NCI-H1436 treated with DMSO at 0.1 percent for 48 hours (cell line): Measurements from ENCODE around the gene IGFLR1.
"Not testable (repeated sequence)": the region's sequence is repeated elsewhere in the genome, so short reads cannot be mapped to it uniquely, and the experiment has no call there.

Experiments
- DNase-seq: peaks from one replicate; lab custom pipeline; 2025; lab: John Stamatoyannopoulos, UW

The IGFLR1 gene

DNA sequence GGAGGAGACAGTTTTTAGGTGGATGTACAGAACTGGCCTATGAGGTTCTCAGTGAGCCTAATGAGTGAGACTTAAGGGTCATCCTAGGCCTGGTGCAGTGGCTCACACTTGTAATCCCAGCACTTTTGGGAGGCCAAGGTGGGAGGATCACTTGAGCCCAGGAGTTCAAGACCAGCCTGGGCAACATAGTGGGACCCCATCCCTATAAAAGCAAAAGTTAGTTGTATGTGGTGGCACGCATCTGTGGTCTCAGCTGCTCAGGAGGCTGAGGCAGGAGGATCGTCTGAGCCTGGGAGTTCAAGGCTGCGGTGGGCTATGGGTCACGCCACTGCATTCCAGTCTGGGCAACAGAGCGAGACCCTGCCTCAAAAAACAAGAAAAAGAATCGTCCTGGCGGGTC lies 18.1 kb downstream of the IGFLR1 start:
- DNase-seq: not testable (repeated sequence)

DNA sequence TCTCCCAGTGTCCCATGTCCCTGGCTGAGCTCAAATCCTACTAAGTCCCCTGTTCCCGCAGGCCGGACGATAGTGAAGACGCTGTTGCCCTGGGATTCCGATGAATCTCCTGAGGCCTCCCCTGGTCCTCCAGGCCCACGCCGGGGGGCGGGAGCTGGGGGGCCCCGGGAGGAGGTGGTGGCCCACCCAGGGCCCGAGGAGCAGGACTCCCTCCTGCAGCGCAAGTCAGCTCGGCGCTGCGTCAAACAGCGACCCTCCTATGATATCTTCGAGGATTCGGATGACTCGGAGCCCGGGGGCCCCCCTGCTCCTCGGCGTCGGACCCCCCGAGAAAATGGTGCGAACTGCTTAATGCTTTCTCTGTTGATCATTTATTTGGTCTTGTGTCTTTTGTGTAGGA lies 18.6 kb downstream of the IGFLR1 start:
- DNase-seq: no peak

DNA sequence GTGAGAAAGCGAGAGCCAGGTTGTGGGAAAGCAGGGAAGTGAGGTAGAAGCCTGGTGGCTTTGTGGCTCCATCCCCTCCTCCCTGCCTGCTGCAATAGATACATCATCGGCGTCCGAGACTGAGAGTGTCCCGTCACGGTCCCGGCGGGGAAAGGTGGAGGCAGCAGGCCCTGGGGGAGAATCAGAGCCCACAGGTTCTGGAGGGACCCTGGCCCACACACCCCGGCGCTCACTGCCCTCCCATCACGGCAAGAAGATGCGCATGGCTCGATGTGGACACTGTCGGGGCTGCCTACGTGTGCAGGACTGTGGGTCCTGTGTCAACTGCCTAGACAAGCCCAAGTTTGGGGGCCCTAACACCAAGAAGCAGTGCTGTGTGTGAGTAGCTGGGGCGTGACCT lies 19.4 kb downstream of the IGFLR1 start:
- DNase-seq: no peak

DNA sequence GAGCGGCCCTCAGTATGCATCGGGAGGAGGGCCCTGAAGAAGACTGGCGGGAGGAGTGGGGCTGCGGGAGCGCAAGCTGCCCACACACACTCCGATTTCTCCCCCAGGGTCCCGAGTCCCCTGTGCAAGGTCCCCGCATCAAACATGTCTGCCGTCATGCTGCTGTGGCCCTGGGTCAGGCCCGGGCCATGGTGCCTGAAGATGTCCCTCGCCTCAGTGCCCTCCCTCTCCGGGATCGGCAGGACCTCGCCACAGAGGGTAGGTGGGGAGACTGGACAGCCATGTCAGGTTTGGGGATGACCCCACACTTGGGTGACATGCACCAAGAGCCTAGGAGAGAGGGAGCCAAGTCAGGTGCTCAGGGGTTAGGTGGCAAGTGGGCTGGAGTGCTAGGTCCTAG lies 19.8 kb downstream of the IGFLR1 start:
- DNase-seq: no peak

DNA sequence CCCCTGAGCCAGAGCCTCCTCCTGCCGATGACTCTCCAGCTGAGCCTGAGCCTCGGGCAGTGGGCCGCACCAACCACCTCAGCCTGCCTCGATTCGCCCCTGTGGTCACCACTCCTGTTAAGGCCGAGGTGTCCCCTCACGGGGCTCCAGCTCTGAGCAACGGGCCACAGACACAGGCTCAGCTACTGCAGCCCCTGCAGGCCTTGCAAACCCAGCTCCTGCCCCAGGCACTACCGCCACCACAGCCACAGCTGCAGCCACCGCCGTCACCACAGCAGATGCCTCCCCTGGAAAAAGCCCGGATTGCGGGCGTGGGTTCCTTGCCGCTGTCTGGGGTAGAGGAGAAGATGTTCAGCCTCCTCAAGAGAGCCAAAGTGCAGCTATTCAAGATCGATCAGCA lies 20.9 kb downstream of the IGFLR1 start:
- DNase-seq: no peak

DNA sequence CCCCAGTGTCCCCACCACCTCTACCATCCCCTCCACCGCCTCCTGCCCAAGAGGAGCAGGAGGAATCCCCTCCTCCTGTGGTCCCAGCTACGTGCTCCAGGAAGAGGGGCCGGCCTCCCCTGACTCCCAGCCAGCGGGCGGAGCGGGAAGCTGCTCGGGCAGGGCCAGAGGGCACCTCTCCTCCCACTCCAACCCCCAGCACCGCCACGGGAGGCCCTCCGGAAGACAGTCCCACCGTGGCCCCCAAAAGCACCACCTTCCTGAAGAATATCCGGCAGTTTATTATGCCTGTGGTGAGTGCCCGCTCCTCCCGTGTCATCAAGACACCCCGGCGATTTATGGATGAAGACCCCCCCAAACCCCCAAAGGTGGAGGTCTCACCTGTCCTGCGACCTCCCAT lies 21.6 kb downstream of the IGFLR1 start:
- no peak for DNase-seq

DNA sequence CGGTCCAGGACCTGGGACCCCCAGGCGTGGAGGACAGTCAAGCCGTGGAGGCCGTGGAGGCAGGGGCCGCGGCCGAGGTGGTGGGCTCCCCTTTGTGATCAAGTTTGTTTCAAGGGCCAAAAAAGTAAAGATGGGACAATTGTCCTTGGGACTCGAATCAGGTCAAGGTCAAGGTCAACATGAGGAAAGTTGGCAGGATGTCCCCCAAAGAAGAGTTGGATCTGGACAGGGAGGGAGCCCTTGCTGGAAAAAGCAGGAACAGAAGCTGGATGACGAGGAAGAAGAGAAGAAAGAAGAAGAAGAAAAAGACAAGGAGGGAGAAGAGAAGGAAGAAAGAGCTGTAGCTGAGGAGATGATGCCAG lies 22.1 kb downstream of the IGFLR1 start:
- DNase-seq: no peak

DNA sequence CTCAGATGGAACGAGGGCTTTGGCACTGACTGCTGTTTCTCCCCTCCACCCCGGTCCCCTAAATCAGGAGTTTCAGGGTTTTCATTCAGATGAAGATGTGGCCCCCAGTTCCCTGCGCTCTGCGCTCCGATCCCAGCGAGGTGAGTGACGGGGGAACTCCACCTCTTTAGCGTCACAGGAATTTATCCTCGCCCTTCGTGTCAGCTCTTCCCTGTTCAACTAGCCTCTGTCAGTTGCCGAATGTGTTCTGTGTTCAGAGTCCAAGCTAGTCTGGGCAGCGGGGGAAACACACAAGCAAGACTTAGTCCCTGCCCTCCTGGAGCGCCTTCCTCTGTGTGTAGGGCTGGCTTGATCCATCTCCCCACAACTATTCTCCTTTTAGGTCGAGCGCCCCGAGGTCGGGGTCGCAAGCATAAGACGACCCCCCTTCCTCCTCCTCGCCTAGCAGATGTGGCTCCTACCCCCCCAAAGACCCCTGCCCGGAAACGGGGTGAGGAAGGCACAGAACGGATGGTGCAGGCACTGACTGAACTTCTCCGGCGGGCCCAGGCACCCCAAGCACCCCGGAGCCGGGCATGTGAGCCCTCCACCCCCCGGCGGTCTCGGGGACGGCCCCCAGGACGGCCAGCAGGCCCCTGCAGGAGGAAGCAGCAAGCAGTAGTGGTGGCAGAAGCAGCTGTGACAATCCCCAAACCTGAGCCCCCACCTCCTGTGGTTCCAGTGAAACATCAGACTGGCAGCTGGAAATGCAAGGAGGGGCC lies 22.7 kb downstream of the IGFLR1 start:
- no peak for DNase-seq

DNA sequence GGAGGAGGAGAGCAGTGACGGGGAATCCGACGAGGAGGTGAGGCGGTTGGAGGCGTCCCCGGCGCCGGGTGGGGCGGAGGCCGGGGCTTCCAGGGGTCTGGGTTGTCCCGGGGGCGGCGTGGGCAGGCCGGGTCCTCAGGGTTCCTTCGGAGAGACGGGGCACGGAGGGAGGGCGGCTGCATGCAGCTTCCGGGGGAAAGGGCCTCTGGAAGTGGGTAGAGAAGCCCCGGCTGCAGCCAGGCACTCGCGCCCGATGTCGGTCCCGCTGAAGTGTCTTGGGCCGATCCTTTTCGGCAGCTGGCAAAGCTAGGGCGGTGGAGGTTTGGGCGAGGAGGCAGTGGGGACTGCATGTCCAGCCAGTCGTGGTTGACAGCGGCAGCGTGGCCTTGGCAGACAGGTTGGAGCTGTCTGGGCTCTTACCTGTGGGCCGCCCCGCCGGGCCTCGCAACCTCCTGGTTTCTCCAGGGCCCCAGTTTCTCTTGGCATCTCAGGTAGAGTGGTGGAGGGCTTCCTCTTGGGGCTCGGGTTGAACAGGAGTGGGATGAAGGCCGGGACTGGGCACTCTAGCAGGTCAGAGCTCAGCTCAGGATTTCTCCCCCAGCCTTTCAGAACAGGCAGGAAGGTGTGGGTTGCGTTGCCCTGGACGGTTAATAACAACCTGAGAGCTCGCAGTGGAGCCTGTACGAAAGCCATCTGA lies 23.8 kb downstream of the IGFLR1 start:
- DNase-seq: no peak

DNA sequence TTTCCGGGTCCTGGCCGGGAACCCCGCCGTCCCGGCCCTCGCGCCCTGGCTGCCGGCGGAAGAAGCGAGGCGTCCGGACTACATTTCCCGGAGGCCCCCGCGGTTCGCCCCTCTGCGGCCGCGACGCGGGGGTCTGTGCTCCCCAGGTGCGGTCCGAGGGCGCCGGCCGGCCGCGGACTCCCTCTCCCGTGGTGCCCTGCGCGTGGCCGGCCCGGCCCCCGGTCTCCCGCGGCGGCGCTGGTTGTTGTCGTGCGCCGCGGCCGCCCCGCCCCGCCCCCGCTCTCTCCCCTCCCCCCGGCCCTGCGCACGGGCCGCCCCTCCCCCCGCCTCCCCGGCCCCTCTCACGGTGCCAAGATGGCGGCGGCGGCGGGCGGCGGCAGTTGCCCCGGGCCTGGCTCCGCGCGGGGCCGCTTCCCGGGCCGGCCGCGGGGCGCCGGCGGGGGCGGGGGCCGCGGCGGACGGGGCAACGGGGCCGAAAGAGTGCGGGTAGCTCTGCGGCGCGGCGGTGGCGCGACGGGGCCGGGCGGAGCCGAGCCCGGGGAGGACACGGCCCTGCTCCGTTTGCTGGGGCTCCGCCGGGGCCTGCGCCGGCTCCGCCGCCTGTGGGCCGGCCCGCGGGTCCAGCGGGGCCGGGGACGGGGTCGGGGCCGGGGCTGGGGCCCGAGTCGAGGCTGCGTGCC lies 24.4 kb downstream of the IGFLR1 start, which contains the start of gene KMT2B:
KMT2B (plus strand) TSS at position 339 of the 680 bp plus-strand sequence; CDS start at position 355, 16 bp downstream.
- DNase-seq: no peak

DNA sequence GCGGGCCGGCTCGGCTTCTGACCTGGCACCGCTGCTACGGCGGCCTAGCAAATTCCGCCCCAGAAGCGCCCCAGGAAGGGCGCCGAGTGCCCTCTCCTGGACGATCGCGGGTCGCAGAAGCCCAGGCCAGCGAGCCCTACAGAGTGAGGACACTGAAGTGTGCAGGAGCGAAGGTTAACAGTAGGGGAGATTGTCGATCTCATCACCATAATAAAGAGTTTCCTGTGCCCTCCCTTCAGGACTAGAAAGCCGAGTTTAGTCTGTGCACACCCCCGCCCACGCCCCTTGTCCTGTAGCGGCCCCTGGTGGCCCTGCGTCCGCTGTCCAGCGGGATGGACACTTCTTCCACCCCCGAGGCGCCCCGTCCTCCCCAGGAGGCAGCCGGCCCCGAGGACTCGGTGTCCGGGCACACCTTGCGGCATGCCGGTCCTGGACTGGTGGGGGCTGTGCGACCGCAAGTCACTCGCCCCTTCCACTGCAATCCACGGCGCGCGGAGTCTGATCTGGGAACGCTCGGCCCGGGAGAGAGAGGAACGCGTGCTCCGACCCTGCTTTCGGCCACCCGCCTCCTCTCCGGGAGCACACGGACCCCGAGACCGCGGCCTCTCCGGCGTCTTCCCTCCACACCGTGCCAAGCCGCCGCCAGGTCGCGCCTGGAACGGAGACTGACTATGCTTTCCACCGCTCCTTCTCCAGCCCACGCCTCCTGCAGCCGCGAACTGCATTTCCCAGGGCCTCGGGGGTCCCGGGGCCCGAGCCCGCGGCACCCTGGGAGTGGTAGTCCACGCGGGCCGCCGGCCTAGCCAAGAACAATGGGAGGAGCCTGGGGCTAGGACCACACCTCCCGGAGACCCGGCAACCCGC lies 25.2 kb downstream of the IGFLR1 start:
- peak; percentile 70 for DNase-seq

DNA sequence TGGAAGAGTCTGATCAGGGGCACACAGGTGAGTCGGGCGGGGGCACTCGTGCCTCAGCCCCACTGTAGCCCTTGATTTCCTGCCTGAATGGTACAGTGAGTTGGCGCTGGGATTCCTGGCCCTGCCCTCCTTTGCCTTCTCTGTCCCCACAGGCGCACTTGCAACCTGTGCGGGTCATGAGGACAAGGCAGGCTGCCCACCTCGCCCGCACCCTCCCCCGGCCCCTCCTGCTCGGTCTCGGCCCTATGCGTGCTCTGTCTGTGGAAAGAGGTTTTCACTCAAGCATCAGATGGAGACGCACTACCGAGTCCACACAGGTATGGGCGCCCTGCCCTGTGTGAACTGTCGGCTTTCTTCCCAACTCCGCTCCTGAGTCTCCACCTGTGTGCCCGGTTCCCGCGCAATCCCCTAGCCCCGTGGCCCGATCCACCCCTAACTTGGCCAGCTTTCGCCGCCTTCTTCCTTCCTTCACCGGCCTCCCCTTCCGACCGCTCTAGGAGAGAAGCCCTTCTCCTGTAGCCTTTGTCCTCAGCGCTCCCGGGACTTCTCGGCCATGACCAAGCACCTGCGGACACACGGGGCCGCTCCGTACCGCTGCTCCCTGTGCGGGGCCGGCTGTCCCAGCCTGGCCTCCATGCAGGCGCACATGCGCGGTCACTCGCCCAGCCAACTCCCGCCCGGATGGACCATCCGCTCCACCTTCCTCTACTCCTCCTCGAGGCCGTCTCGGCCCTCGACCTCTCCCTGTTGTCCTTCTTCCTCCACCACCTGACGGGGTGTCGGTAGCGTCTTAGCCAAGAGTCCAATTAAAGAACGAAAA lies 26.1 kb downstream of the IGFLR1 start:
- no peak for DNase-seq

DNA sequence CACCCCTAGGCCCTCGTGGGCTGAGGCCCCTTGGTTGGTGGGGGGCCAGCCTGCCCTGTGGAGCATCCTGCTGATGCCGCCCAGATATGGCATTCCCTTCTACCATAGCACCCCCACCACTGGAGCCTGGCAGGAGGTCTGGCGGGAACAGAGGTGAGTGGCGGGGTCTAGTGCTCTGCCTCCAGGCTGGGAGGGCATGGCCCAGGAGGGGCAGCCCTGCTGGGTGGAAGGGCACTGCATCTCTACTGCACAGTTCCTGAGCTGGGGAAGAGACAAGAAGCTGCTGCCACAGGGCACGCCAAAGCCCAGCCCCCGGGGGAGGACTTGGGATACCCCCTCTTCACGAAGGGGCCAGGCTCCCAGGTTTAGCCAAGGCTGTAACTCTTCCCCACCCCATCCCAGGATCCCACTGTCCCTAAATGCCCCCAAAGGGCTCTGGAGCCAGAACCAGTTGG lies 26.9 kb downstream of the IGFLR1 start:
- no peak for DNase-seq

DNA sequence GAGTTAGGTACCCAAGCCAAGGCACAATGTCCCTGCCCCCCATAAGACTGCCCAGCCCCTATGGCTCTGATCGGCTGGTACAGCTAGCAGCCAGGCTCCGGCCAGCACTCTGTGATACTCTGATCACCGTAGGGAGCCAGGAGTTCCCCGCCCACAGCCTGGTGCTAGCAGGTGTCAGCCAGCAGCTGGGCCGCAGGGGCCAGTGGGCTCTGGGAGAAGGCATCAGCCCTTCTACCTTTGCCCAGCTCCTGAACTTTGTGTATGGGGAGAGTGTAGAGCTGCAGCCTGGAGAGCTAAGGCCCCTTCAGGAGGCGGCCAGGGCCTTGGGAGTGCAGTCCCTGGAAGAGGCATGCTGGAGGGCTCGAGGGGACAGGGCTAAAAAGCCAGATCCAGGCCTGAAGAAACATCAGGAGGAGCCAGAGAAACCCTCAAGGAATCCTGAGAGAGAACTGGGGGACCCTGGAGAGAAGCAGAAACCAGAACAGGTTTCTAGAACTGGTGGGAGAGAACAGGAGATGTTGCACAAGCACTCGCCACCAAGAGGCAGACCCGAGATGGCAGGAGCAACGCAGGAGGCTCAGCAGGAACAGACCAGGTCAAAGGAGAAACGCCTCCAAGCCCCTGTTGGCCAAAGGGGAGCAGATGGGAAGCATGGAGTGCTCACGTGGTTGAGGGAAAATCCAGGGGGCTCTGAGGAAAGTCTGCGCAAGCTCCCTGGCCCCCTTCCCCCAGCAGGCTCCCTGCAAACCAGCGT lies 27.5 kb downstream of the IGFLR1 start:
- no peak for DNase-seq

DNA sequence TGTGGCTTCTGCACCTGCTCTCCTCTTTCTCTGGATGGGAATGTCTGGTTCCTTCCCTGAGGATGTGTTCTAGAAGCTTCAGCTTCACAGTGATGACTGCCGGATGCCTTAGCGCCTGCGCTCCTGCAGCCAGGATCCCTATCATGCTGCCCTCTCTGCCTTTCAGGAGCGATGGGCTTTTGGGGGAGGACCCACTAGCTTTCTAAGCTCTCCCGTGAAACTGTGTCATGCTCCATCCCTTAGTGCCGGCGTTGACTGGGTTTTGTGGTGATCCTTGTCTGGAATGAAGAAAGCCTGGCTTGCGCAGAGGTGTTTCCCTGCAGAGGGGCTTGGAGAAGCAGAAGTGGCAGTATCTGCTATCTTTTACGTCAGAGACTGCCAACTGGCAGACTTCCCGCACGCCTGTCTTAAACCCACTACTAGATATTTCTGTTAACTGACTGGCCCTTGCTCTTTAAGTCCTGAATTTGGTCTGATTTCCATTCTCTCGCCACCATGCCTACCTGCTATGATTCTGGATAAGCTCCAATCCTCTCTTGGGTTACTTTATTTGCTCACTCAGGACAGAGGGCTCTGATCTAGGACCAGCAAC lies 28.3 kb downstream of the IGFLR1 start:
- DNase-seq: no peak

DNA sequence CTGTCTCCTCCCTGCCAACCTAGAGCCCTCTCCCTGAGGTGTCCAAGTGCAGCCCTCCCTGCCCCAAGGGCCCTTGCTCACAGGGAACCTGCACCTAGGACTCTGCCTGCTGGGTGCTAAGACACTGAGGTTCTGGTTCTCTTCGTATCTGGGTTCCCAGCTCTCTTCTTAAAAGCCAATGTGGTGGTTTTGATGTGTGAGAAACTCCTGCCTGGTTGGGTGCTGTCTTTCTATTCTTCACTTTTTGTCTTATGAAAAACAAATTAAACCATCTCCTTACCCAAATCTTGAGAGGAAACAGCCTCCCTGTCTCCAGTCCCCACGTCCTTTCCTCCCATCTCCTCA lies 28.8 kb downstream of the IGFLR1 start:
- no peak for DNase-seq

DNA sequence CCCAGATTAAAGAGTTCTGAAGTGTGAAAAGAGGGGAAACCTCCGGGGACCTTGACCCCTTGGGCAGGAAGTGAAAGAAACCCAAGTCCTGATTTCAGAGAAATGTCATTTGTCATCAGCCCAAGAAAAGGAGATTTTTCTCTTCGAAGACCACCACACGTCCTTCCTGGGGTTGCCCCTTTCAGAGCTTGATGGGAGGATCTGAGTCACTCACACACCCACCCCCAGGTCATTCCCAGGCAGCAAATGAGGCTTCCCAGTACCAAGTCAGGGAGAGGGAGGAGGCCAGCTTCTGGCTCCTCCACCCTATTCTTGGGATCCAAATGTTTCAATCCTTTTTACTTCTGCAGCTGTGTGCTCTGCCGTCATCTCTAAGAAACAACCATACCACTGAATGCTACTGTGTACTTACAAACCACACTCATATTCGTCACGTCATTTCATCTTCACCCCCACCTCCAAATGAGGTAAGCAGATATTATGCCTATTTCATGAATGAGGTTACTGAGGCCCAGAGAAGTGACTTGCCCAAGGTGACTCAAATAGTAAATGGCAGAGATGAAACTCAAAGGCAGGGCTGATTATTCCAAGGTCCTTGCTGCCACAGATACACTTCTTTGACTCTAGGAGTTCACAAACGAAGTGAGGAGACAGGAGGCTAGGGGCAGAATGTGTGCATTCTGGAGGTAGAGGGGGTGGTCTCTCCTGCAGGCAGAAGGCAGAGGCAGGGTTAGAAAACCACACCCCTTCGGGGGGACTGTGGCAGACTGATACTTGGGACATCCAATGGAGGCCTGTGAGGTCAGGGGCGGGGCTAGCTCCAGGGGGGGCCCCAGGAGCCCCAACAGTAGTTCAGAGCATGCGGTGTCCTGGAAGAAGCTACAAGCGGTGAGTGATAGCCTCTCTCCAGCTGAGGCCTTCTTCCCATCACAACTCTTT lies 29.4 kb downstream of the IGFLR1 start:
- no peak for DNase-seq

DNA sequence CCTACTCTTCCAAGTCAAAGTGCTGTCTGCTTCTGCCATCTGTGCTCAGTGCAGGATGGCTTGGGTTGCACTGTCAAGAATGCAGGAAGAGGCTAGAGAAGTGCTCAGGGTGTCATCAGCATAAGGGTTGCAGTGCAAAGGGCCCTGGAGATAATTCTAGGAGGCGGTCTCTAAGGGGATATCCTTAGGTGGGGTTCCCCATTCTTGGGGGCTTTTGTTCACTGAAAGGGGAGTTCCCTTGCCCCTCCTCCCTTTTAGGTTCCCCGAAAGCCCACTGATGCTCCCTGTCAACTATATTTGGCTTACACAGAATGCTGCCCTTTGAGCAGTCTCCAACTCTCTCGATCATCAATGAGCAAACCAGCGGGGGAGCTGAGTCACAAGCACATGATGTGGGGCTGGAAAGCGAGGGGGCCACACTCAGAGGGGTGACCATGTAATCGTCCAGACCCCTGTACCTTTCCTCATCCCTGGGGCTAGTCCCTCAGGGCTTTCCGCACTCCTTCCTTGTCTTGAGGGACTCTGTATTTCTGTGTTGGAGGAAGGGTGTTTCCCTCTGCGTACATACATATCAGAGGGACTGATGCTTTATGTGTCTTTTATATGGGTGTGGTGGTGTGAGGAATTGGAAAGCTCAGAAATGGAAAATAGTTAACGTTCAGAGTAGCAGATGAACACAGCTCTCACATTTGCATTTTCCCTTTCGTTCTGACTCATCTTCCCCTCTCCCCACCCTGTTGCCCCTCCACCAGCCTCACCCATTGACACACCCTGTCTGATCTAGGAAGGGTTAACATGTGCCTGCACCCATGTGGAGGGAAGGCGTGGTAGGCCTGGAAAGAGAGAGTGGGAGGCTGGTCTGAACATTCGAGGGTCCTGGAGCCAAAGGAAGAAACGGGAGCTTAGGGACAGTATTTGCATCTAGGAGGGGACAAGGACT lies 31.2 kb downstream of the IGFLR1 start:
- no peak for DNase-seq
